ENCODE data around the gene HES5. TPM values are rescaled to one million over a fixed set of nuclear protein-coding genes. Genes with fewer than 3 reads are reported as not detected.

The HES5 gene
- total and polyA plus RNA-seq, 2 of the 13 experiments (the other 11 are each of a cell fraction or from before 2014, with no cell fraction given) = not detected

GRCh38 chr1:2525920-2526823 lies 3.9 kb downstream of the HES5 start, which contains the start of gene PANK4 (continued):
- peak; percentile 46 for TF ChIP-seq ASH2L (IDR thresholded peaks at IDR 0.05; ENCODE audit: insufficient read length, low read depth, low read length)
- peak; percentile 59; the same call in 1 of the 2 replicates for TF ChIP-seq YEATS4 (CRISPR knock-in tag; IDR thresholded peaks at IDR 0.05; ENCODE audit: borderline replicate concordance)
- TF ChIP-seq MXI1 (IDR thresholded peaks at IDR 0.05; ENCODE audit: borderline replicate concordance, low read depth, low read length) = peak; percentile 73; the same call in 1 of the 3 replicates
- TF ChIP-seq CREM (IDR thresholded peaks at IDR 0.05) = peak; percentile 88
- no peak for TF ChIP-seq CREM (CRISPR knock-in tag; IDR thresholded peaks at IDR 0.05)
- TF ChIP-seq SIN3B (IDR thresholded peaks at IDR 0.05; ENCODE audit: low read length) = peak; percentile 21; the same call in 1 of the 2 replicates
- TF ChIP-seq NR2F6 (IDR thresholded peaks at IDR 0.05) = no peak
- TF ChIP-seq NR2F6 (CRISPR knock-in tag; IDR thresholded peaks at IDR 0.05) = no peak
- no peak for TF ChIP-seq ZMYM3 (CRISPR knock-in tag; IDR thresholded peaks at IDR 0.05)
- TF ChIP-seq ZNF780A (CRISPR knock-in tag; IDR thresholded peaks at IDR 0.05) = 0 out of 2 replicates have a peak, but pooled peaks have one; percentile 29
- 0 out of 2 replicates have a peak, but pooled peaks have one; percentile 35 for TF ChIP-seq ZNF607 (CRISPR knock-in tag; IDR thresholded peaks at IDR 0.05; ENCODE audit: borderline replicate concordance)
- TF ChIP-seq AGO2 (optimal IDR thresholded peaks at IDR 0.05; ENCODE audit: low read depth, low read length) = peak; percentile 46
- TF ChIP-seq ZNF543 (CRISPR knock-in tag; IDR thresholded peaks at IDR 0.05) = 0 out of 2 replicates have a peak, but pooled peaks have one; percentile 2
- no peak for TF ChIP-seq MAZ (IDR thresholded peaks at IDR 0.05; ENCODE audit: borderline replicate concordance, low read depth, low read length)
- peak; percentile 27; the same call in 1 of the 2 replicates for TF ChIP-seq MAZ (CRISPR knock-in tag; IDR thresholded peaks at IDR 0.05; ENCODE audit: low read depth)
- 0 out of 2 replicates have a peak, but pooled peaks have one; percentile 12 for TF ChIP-seq NFYB (CRISPR knock-in tag; IDR thresholded peaks at IDR 0.05)
- TF ChIP-seq SIN3A (IDR thresholded peaks at IDR 0.05; ENCODE audit: borderline replicate concordance, low read depth, low read length) = peak; percentile 11; the same call in 1 of the 2 replicates
- 0 out of 2 replicates have a peak, but pooled peaks have one; percentile 60 for TF ChIP-seq HES4 (CRISPR knock-in tag; IDR thresholded peaks at IDR 0.05; ENCODE audit: borderline replicate concordance)
- peak; percentile 95 for TF ChIP-seq YY1 (IDR thresholded peaks at IDR 0.05; ENCODE audit: insufficient read depth, insufficient replicate concordance, low read depth, low read length)
- no peak for TF ChIP-seq KDM6A (CRISPR knock-in tag; IDR thresholded peaks at IDR 0.05; ENCODE audit: low read depth)
- peak; percentile 70 for TF ChIP-seq POGK (CRISPR knock-in tag; conservative IDR thresholded peaks at IDR 0.05)
- peak; percentile 98 for TF ChIP-seq HCFC1 (IDR thresholded peaks at IDR 0.05; ENCODE audit: low read depth, low read length)
- no peak for TF ChIP-seq ZSCAN30 (CRISPR knock-in tag; IDR thresholded peaks at IDR 0.05)
- no peak for TF ChIP-seq MYNN (CRISPR knock-in tag; IDR thresholded peaks at IDR 0.05; ENCODE audit: low read depth)
- peak; percentile 78 for TF ChIP-seq ZNF574 (CRISPR knock-in tag; IDR thresholded peaks at IDR 0.05)

Data from HepG2 (cell line).